ENCODE data around the gene TMEM135. TPM values are rescaled to one million over a fixed set of nuclear protein-coding genes. Genes with fewer than 3 reads are reported as not detected.
"Not testable (repeated sequence)": the region's sequence is repeated elsewhere in the genome, so short reads cannot be mapped to it uniquely, and the experiment has no call there.

TMEM135 gene
- total RNA-seq, 1 experiment from 2014 or later: 18.7 TPM

DNA sequence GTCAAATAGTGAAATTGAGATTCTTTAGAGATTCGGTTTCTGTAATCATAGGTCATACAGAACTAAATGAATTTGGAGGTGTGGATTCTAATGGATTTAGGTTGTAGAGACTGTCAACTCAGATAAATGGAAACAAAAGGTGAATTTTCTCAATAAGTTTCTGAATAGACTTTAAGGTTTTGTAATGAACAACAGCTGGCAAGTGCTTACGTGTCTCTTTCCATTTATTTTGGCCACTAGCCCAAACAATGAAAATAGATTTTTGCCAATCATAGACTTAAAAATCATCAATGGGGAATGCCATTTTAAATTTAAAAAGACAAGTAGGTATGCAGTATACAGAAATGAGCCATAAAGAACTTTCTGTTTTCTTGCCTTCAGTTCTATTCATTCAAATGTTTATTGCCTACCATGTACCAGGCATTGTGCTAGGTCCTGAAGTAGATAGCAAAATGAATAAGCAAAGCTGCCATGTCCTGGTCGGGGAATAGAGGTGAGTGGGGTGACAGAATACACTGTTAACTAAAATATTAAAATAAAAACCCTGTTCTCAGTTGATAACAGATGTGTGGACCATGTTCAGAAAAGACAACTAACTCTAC is 16.9 kb upstream of the TMEM135 start:
- DNase-seq (ENCODE audit: low spot score): no peak

DNA sequence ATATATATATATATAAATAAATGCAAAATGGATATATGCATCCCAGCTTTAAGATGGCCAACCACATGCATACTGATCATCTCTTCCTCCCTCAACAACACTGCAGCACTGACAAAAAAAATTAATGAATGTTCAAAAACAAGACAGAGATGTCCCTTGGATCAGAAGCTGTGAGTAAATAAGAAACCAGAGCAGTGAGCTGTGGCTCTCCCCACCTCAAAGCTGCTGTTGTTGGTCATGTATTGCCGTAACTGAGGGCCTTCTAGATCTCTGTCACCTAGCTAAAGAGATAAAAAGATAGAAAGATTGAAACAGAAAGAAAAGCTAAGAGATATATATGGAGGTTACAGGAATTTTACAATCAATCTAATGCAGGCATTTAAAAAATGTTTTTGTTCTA is 15.5 kb upstream of the TMEM135 start:
- no peak for DNase-seq (ENCODE audit: low spot score)

DNA sequence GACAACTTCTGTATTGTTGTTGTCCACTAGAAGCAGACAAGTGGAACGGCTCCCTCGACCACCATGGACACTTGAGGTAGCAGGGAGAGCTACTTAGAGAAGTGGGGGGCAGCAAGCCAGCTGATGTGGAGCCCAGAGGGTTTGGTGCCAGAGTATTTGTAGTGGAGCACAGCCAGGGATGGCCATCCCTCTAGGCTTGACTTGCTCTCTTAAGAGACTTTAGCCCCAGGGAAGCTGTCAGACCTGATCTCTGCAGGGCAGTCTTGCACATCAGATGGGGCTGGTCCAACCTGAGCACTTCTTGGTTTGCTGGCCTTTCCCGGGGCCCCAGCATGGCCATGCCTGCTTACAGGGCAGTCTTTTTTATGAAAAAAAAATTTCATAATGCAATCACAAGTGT is 15.0 kb upstream of the TMEM135 start:
- DNase-seq (ENCODE audit: low spot score): no peak

DNA sequence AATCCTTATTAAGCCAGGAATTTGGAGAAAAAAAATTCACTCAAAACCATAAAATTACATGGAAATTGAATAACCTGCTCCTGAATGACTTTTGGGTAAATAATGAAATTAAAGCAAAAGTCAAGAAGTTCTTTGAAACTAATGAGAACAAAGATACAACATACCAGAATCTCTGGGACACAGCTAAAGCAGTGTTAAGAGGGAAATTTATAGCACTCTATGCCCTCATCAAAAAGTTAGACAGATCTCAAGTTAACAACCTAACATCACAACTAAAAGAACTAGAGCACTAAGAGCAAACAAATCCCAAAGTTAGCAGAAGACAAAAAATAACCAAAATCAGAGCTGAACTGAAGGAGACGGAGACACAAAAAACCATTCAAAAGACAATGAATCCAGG is 11.3 kb upstream of the TMEM135 start:
- DNase-seq (ENCODE audit: low spot score): not testable (repeated sequence)

DNA sequence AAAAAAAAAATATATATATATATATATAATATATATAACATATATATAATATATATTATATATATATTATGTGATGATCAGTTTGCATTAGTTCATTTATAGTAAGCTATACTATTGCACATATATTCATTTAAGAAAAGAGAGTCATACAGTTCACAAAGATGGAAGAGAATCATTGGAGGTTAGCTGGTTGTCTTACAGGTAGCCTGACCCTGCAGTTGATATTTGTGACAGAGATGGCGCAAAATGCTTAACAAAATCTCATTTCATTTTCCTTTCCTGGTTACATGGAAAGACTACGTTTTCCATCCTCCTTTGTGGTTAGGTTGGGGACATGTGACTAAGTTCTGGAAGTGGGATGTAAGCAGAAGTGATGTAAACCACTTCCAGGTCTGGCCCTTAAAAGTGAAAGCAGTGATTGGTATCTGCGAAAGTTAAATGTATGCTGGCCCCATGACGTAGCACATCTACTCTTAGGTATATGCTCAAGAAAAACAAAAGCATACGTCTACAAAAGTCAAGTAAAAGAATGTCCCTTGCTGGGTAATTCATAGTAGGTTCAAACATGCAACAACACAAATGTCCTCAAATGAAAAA is 7.2 kb upstream of the TMEM135 start:
- peak; percentile 5 for DNase-seq (ENCODE audit: low spot score)

DNA sequence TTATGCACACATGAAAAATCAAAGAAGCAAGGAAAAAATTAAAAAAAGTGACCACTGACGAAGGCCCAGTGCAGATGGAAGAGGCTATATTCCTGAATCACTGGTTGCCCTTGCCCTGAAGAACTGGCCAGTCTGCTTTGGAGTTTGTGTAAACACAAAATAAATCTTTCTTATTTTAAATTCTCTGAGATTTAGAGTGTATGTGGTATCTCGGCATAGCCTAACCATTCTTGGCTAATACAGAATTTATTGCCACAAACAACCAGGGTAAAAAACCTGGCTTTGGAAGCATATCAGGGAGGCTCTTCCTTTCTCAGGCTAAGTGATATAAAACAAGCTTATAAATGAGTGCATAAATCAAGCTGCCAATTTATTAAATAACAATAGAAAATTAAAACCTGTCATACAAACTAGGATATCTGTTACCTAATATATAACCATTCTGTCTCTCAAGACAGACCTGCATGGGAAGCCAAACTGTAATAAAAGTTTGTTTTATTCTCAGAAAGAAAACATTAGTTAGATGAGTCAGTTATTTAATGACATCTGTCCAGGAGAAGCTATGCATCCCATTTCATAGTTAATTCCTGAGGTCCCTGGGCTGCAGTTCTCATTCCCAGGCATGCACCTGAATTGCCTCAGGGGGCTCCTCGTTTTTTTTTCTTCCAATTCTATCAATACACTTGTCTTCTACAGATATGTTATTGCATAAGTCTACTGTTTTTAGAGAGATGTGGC is 6.1 kb upstream of the TMEM135 start:
- no peak for DNase-seq (ENCODE audit: low spot score)

DNA sequence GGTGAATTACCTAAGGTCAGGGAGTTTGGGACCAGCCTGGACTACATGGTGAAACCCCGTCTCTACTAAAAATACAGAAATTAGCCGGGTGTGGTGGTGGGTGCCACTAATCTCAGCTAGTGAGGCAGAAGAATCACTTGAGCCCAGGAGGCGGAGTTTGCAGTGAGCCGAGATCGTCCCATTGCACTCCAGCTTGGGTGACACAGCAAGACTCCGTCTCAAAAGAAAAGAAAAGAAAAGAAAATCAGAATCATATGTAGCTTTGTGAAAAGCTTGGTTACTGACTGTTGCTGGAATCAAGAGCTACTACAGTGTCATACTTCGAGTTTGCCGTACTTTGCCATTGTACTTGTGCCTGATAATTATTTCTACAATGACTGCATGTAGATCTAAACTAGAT is 4.2 kb upstream of the TMEM135 start:
- DNase-seq (ENCODE audit: low spot score): no peak

DNA sequence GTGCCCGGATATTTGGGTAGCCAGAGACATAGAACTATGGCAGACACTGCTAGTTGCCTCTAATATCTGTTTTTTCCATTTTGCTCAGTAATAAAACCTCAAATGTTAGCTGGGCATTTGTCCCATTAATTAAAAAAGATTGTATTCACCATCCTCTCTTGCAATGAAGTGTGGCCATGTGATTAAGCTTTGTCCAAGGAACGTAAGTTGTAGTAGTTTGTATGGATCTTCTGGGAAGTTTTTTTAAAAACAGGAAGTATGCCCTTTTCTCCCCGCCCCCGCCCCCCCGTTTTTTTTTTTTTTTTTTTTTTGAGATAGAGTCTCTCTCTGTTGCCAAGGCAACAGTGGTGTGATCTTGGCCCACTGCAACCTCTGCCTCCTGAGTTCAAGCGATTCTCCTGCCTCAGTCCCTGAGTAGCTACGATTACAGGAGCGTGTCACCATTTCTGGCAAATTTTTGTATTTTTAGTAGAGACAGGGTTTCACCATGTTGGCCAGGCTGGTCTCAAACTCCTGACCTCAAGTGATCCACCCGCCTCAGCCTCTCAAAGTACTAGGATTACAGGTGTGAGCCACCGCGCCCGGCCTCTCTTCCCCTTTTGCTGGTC is 1.7 kb upstream of the TMEM135 start:
- no peak for DNase-seq (ENCODE audit: low spot score)

DNA sequence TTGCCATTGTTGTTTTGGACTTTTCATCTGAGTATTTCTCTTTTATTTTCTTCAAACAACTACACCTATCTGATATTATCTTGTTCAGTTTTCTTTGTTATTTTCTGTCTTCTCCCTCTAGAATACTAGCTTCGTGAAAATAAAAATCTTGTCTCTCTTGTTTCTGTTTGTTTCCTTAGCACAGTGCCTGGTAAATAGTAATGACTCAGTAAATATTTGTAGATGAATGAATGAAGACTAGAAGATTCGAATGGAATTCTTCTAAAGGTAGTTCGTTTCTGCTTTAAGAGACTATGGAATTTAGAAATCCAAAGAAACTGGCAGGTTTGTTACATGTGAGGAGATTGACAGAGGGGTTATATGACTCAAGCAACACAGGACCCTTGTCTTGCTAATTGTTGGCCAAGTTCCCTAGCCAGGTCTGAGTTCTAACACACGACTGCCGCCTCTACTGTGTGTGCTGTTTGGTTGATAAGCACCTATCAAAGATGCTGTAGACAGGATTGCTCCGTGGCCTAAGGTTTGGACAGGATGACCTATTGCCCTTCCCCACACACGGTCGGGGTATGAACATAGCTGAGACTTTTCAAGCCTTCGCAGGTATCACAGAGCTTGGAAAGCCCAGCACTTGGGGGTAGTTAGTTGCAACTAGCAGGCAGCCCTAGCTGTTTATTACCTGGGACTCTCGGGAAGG is 831 bp upstream of the TMEM135 start:
- DNase-seq (ENCODE audit: low spot score): no peak

DNA sequence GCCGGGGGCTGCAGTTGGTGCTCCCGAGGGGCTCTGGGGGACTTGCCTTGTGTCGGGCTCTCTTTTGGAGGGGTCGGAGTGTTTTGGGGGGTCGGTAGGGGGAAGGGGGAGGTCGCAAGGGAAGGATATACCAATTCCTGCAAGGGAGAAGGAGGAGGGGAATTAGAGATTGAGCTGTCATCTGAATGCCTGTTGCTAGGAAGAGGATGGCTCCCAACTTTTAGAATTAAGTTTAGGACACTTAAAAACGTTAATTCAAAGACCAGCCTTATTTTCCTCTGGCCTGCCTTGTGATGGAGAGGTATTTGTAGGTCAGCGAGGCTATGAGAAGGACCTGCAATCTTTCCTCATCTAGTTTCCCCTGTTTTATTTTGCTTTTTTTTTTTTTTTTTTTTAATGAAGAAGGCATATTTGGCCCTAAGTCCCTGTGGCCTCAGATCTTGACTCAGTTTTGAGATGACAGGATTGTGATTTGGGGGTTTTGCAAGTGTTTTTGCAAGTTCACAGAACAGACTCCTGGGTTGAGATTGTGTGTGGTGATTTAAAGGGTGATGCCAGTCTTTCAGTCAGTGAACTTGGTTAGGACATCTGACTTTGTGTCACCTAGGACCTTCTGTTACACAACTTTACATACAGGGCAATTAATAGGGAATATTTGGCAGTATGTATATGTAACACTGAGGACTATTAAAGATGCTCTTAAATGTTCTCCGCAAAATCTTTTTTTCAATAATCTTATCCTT is 672 bp downstream of the TMEM135 start:
- no peak for DNase-seq (ENCODE audit: low spot score)

DNA sequence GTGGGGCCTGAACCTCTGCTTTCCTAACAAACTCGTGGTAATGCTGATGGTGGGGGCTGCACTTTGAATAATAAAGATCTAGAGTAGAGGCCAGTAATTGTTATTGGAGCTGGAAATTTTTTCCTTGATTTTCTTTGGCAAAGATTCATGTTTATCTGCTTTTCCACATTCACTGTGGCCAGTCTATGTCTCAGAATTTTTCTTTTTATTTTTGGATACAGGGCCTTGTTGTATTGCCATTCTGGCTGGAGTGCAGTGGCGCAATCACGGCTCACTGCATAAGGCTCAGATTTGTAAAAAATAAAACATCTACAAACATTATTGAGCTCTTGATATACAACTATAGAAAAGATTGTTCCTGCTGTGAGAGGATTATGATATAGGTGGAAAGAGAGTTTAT is 1.6 kb downstream of the TMEM135 start:
- DNase-seq (ENCODE audit: low spot score): no peak

DNA sequence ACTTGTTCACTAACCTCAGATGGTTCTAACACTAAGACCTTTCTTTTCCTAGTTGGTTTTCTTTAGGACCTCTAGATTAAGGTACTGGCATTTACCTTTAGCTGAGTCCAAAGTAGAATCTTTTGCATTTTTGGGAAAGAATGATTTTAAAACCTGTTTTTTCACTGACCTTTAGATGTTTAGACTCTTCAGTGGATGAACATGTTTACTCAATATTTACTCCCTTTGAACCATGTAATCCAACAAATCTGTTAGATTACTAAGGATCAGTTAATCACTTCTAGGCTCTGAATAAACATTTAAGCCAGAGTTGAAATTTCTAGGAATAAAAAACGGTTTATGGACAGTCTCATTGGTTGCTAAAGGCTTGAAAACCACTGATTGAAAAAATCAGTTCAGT is 6.2 kb downstream of the TMEM135 start:
- DNase-seq (ENCODE audit: low spot score): no peak

DNA sequence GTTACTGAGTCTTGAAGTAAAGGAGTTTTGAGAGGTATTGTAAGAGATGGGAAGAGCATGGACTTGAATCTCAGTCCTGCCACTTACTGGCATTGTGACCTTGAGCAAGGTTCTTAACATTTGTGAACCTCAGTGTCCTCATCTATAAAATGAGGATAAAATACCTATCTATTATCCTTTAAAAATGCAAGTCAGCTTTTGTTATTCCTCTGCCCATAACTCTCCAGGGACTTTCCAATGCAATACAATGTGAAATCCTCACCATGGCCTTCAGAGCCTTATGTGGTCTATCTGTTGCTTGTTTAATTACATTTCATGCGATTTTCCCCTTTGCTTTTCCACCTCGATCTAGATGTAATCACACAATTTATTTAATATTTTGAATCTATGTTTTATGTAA is 9.1 kb downstream of the TMEM135 start:
- no peak for DNase-seq (ENCODE audit: low spot score)

DNA sequence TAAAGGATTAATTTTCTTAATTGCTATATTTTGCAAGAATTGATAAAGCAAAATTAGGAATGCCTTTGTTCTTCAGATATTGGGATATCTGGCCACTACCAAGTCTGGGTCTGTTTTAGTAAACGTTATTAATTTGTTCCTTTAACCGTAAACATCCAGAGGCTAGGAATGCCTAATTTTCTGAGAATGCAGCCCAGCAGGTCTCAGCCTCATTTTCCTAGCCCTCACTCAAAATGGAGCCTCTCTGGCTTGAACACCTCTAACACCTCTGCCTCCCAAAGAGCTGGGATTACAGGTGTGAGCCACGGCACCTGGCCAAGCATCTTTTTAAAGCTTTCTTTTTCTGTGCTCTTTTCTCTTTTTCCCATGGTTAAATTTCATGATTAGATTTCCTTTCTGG is 18.4 kb downstream of the TMEM135 start:
- no peak for DNase-seq (ENCODE audit: low spot score)

DNA sequence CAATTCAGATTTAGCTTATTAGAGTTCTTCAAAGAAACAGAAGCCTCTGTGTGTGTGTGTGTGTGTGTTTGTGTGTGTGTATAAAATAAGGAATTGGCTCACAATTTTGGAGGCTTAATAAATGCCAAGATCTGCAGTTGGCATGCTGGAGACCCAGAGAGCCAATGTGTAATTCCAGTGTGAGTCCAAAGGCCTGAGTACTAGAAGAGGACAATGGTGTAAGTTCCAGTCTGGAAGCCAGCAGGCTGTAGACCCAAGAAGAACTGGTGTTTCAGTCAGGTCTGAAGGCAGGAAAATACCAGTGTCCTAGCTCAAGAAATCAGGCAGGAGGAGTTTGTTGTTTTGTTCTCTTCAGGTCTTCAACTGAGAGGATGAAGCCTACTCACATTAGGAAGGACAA is 20.0 kb downstream of the TMEM135 start:
- DNase-seq (ENCODE audit: low spot score): no peak

DNA sequence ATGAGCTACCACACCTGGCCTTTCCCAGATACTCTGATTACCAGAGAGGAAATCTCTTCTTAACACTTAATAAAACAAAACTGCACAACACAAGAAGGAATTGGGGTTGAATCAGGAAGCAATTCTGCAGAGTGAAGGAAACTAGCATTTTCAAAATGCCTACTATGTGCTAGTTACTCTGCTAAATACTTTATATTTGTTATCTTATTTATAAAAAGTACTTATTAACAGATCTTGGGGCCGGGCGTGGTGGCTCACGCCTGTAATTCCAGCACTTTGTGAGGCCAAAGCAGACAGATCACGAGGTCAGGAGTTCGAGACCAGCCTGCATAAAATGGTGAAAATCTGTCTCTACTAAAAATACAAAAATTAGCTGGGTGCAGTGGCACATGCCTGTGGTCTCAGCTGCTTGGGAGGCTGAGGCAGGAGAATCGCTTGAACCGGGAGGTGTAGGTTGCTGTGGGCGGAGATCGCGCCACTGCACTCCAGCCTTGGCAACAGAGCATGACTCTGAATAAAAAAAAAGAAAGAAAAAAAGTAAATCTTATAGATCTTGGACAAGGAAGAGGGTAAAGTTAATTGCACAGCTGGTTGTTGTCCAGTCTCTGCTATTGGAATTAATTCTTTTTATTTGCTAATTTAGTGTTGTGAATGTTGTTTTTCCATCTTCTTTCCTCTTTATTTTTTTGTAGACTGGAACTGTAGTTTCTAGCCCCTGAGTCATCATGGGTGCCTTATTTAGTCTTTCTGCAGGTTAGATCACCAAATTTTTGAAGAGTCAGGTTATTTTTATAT is 22.1 kb downstream of the TMEM135 start:
- DNase-seq (ENCODE audit: low spot score): no peak

DNA sequence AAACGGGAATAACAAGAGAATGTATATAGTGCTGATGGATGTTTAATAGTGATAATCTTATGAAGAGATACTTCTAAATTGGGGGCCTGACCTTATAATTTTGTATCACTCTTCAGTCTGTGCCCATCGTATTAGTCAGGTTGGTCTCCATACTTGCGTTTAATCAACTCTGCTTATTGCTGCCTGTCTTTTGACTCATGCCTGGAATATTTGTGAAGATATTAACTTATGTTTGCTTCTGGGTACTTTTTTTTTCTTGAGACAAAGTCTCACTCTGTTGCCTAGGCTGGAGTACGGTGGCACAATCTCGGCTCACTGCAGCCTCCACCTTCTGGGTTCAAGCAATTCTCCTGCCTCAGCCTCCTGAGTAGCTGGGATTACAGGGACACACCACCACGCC is 24.0 kb downstream of the TMEM135 start:
- DNase-seq (ENCODE audit: low spot score): no peak

DNA sequence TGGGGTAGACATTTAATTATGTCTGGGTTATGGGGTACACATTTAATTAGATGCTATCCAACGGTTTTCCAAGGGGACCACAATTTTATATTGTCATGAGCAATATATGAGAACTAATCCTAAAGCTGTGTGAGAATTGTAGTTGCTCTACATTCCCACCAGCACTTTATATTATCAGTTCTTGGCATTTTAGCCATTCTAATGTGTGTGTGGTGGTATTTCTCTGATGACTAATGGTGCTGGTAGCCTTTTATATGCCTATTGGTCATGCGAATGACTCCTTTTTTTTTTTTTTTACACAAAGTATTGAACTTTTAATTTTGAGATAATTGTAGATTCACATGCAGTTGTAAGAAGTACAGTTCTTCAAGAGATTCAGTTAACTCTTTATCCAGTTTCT is 26.2 kb downstream of the TMEM135 start:
- peak; percentile 9 for DNase-seq (ENCODE audit: low spot score)

DNA sequence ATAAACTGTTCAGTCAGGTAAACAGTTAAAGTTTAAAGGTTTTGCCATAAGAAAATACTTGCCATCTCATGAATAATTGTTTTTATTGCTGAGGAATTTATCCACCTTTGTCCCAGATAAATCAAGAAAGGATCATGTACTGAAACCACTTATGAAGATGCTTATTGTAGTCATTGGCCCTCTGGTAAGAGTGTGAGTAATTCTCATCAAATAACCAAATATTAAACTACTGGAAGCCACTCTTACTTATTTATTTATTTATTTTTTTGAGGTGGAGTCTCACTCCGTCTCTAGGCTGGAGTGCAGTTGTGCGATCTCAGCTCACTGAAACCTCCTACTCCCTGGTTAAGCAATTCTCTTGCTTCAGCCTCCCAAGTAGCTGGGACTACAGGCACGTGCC is 35.1 kb downstream of the TMEM135 start:
- no peak for DNase-seq (ENCODE audit: low spot score)

DNA sequence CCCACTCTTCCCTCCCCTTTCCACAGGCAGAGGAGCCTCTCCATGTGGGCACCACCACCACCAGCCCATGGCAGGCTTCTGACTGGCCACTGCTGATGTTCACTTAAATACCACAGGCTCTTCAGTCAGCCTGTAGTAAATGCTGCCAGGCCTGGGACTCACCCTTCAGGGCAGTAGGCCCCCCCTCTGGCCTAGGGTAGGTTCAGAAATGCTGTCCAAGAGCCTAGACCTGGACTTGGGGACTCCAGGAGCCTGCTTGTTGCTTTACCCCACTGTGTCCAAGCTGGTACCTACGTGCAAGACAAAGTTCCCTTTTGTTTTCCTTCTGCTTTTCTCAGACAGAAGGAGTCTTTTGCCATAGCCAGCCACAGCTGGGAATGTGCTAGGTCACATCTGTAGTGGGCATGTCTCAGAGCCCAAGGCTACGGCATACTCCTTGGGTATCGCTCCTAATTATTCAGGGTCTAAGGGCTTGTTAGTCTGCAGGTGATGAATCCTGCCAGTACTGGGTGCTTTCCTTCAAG is 38.6 kb downstream of the TMEM135 start:
- DNase-seq (ENCODE audit: low spot score): no peak
